DMS53 treated with DMSO at 0.1 percent for 48 hours (cell line): ENCODE measurements around the gene TOMM5.

Experiments used
- DNase-seq: peaks from one replicate; lab custom pipeline; 2025; ENCODE audit not compliant: unreplicated experiment; lab: John Stamatoyannopoulos, UW

TOMM5 gene

DNA sequence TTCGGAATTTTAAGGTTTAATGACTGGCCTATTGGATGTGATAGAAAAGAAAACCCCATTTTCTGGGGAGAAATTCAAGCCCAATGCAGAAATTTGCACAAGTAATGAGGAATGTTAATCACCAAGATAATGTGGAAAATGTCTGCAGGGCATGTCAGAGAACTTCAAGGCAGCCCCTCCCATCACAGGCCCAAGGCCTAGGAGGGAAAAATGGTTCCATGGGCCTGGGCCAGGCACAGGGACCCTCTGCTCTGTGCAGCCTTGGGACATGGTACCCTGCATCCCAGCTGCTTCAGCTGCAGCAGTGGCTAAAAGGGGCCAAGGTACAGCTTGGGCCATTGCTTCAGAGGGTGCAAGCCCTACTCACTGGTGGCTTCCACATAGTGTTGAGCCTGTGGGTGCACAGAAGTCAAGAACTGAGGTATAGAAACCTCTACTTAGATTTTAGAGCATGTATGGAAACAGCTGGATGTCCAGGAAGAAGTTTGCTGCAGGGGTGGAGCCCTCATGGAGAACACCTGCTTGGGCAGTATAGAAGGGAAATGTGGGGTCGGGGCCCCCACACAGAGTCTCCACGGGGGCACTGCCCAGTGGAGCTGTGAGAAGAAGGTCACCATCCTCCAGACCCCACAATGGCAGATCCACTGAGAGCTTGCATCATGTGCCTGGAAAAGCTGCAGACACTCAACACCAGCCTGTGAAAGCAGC is 28.4 kb downstream of the TOMM5 start:
- DNase-seq = no peak

GRCh38 chr9:37562826-37563225 is 29.6 kb downstream of the TOMM5 start:
- DNase-seq = no peak

DNA sequence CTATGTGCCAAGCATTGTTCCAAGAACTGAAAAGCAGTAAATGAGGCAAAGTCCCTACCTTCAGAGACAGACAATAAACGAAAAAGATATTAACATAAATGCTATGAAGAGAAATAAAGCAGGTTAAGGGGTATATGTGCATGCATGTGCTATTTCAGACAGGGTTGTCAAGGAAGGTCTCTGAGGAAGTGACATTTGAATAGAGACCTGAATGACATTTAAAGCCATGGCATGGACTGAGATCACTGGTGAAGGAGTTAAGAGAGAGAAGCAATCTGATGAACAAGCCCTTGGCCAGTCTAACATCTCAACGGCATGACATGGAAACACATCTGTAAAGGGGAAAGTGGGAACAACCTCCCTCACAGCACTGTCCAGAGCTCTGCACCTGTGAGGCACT is 30.7 kb downstream of the TOMM5 start:
- no peak for DNase-seq

- DNase-seq = no peak
Observed at GRCh38 chr9:37559855-37560592, 32.4 kb downstream of the TOMM5 start.

GRCh38 chr9:37559125-37559524 is 33.3 kb downstream of the TOMM5 start:
- no peak for DNase-seq

DNA sequence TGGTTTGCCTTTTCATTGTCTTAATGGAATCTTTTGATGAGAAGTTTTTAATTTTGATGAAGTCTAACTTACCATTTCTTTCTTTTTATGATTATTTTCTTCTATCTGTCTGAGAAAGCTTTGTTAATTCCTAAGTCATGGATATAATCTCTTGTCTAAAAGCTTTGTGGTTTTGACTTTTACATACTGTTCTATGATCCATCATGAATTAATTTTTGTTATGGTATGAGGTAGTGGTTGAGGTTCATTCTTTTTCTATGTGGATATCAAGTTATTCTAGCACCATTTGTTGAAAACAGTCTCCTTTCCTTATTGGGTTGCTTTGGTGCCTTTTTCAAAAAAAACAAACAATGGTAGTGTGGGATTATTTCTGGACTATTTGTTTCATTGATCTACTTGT is 36.6 kb downstream of the TOMM5 start:
- DNase-seq = no peak

GRCh38 chr9:37554318-37554717 is 38.1 kb downstream of the TOMM5 start:
- DNase-seq = no peak

DNA sequence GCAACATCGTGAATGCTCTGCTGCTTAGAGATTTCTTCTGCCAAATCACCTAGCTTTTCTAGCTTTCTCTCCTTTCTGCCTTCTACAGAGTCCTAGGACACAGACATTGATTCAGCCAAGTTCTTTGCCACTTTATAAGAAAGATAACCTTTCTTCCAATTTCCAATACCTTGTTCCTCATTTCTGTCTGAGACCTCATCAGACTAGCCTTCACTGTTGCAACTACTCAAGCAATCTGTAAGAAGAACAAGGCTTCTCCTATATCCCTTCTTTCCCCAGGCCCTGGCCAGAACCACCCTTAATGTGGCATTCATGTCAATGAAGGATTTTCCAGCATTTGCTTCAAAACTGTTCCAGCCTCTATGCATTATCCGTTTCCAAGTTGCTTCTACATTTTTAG is 40.5 kb downstream of the TOMM5 start:
- DNase-seq = no peak

DNA sequence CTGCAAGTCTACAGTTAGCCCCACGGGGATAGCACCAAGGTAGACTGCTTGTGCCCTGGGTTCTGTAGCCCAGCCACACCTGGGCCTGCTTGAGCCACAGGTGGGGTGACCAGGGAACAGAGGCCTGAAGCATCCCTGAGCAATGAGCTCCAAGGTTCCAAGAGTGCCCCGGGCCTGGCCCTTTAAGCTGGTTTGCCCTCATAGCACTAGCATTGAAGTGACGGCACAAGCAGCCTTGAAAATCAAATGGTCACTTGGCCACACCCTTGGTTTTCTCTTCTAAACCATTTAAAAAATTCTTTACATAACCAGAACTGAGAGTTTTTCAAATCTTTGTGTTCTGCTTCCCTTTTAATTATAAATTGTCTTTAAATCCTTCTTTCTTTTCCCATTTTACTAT is 40.9 kb downstream of the TOMM5 start:
- no peak for DNase-seq

DNA sequence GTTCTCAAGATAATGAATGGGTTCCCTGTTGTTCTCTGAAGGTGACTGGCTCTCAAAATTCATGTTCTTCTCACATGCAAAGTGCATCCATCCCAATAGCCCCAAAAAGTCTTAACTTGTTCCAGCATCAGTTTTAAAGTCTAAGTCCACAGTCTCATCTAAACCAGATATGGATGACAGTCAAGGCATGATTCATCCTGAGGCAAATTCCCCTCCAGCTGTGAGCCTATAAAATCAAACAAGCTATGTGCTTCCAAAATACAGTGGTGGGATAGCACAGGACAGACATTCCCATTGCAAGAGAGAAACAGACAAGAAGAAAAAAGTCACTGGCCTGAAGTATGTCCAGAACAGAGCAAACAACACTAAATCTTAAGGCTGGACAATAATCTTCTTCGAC is 41.6 kb downstream of the TOMM5 start:
- DNase-seq = no peak

- DNase-seq = no peak
Observed at GRCh38 chr9:37549527-37549926, 42.9 kb downstream of the TOMM5 start.

DNA sequence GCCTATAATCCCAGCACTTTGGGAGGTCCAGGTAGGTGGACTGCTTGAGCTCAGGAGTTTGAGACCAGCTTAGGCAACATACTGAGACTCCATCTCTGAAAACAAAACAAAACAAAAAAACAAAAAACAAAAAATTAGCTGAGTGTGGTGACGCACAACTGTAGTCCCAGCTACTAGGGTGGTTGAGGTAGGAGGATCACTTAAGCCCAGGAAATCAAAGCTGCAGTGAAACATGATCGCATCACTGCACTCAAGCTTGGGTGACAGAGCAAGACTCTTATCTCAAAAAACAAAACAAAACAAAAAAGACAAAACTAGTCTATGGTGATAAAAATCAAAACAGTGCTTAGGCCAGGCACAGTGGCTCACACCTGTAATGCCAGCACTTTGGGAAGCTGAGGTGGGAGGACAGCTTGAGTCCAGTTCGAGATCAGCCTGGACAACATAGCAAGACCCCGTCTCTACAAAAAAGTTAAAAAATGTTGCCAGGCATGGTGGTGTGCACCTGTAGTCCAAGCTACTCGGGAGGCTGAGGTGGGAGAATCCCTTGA is 45.0 kb downstream of the TOMM5 start:
- no peak for DNase-seq

DNA sequence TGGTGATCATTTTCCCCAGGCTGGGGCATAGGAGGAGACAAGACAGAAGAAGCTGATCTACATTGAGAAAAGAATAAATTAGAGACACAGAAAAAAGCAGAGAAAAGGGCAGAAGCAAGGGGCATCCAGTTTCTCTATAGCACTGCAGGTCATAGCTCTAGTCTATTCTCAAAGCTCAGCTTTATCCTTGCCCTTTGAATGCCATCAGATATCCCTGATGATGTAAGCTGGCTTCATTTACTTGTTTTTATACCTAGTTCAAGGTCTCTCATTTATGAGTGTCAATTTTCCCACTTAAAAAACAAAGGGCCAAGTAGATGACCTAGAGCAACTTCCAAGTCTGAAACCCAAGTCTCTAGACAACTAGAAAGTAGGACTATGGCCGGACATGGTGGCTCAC is 48.9 kb downstream of the TOMM5 start:
- DNase-seq = no peak

DNA sequence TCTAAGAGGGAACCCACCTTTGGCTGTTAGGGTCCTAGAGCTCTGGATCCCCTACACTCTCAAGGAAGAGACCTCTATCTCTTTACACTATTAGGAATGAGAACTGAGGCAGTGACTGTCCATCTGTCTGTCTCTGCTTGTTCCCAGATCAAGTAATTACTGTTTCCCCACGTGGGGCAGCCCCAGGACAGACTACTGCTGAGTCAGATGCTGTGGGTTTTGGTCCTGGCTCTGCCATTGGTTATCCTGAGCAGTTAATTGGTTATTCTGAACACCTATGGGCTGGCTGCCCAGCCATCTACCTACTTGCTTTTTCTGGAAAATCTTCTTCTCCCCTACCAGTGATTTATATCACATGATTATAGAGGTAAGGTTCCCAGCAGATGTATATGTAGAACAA is 49.5 kb downstream of the TOMM5 start:
- DNase-seq = no peak

DNA sequence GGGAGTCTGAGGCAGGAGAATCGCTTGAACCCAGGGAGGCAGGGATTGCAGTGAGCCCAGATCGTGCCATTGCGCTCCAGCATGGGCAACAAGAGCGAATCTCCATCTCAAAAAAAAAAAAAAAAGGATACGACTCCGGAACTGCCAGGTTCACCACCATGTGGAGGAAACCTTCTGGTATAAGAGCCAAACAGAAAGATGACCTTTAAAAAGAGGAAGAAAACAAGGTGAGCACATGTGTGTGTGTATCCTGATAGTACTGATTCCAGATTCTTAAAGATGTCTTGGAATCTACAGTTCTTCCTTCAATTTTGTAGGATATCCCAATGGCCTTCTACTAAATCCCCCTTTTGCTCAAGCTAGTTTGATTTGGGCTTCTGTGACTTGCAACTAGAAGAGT is 49.9 kb downstream of the TOMM5 start:
- DNase-seq = no peak

DNA sequence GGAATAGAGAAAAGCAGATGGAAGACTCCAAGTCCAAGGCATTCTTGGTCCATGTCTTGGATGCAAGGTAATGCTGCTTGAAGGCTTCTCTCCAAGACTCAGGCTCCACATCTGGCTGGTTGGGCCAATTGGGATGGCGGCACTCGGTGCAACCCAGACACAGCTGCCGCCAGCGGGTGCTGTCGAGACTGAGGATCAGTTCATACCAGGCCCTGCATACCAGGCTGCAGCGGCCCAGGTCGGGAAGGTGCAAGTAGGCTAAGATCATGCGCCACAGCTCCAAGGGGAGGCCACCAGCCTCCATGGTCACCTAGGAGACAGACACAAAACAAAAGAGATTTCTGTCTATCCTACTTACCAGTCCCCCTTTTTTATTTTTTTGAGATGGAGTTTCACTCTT is 50.9 kb downstream of the TOMM5 start:
- DNase-seq = no peak

GRCh38 chr9:37540634-37541033 is 51.8 kb downstream of the TOMM5 start:
- DNase-seq = no peak

DNA sequence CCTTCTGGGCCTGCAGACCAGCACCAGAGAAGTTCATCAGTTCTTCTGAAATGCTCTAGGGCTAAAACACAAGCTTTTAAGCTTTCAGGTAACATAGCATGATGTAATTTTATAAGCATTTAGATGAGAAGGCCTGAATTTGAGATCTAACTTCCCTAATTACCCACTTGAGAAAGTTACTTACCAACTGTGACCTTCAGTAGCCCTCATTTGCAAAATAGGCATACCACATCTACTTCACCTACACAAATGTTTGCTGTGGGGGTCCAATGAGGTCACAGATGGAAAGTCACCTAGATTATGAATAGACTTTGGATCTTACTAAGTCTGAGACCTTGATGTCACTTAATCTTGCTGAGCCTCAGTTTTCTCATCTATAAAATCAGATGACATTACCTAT is 52.8 kb downstream of the TOMM5 start:
- DNase-seq = no peak
